GM19193 (cell line): Measurements from ENCODE around the gene NR5A1.

ENCODE experiments used
- POLR2A ChIP-seq: IDR thresholded peaks from 4 replicates; pipeline ENCODE4 v1.6.1; 2011; ENCODE audit not compliant: insufficient read depth, insufficient read length; ENCODE audit errors: extremely low read depth

NR5A1 gene

GRCh38 chr9:124454791-124455443, 52.3 kb downstream of the NR5A1 start:
- no peak for TF ChIP-seq POLR2A

GRCh38 chr9:124454296-124454695, 52.9 kb downstream of the NR5A1 start:
- TF ChIP-seq POLR2A = no peak

- TF ChIP-seq POLR2A = no peak
Observed at GRCh38 chr9:124453586-124454191, 53.5 kb downstream of the NR5A1 start.

- TF ChIP-seq POLR2A = no peak
Observed at GRCh38 chr9:124452841-124453585, 54.2 kb downstream of the NR5A1 start.

GRCh38 chr9:124452326-124452725, 54.9 kb downstream of the NR5A1 start:
- TF ChIP-seq POLR2A = no peak

GRCh38 chr9:124450931-124451661, 56.1 kb downstream of the NR5A1 start:
- no peak for TF ChIP-seq POLR2A

GRCh38 chr9:124450241-124450924, 56.8 kb downstream of the NR5A1 start, which contains the start of gene ADGRD2:
Gene ADGRD2 (plus strand): TSS chr9:124450451. CDS start chr9:124451667, 1,216 bp downstream.
- TF ChIP-seq POLR2A = no peak

GRCh38 chr9:124449381-124450151, 57.6 kb downstream of the NR5A1 start:
- TF ChIP-seq POLR2A = no peak

GRCh38 chr9:124448019-124448418, 59.2 kb downstream of the NR5A1 start:
- TF ChIP-seq POLR2A = no peak

- no peak for TF ChIP-seq POLR2A
Observed at GRCh38 chr9:124447297-124447661, 59.9 kb downstream of the NR5A1 start.

- no peak for TF ChIP-seq POLR2A
Observed at GRCh38 chr9:124444166-124444565, 63.0 kb downstream of the NR5A1 start.

GRCh38 chr9:124443625-124444024, 63.6 kb downstream of the NR5A1 start:
- TF ChIP-seq POLR2A = no peak

GRCh38 chr9:124442826-124443225, 64.4 kb downstream of the NR5A1 start:
- TF ChIP-seq POLR2A = no peak

GRCh38 chr9:124442379-124442778, 64.8 kb downstream of the NR5A1 start:
- no peak for TF ChIP-seq POLR2A
